Naive thymus-derived CD4-positive, alpha-beta T cell (primary cell): ENCODE data around the gene BNIP2. TPM values are rescaled to one million over a fixed set of nuclear protein-coding genes. Genes with fewer than 3 reads are reported as not detected.
"Not testable (repeated sequence)": the region's sequence is repeated elsewhere in the genome, so short reads cannot be mapped to it uniquely, and the experiment has no call there.

ENCODE experiments used
- ATAC-seq: fragments of 150-1000 bp; cut with Tn5 transposase; 2 replicates; pipeline ENCODE4 v1.10.0; 2021; ENCODE audit warnings: mild to moderate bottlenecking, moderate library complexity
- CTCF ChIA-PET: fragments of 350-600 bp; sonication (Branson Sonifier 250); formaldehyde crosslinking; loops from one replicate; lab custom pipeline; 2021; ENCODE audit warnings: antibody characterized with exemption; lab: Charles Lee
- POLR2A ChIA-PET: fragments of 350-600 bp; sonication (Branson Sonifier 250); formaldehyde crosslinking; loops from one replicate; lab custom pipeline; 2021; ENCODE audit warnings: antibody characterized with exemption, inconsistent platforms; lab: Charles Lee
- DNase-seq, 9 donors: peaks; one replicate each; pipeline versions ENCODE4 v3.0.0 to v3.0.0-alpha.2; 2020 to 2022; ENCODE audit warnings: mixed read lengths in 1 of 9
- H3K27ac ChIP-seq: one replicate; pipeline ENCODE4 v1.7.0; 2013; ENCODE audit warnings: mild to moderate bottlenecking, low read depth, low read length, moderate library complexity
- H3K27me3 ChIP-seq, 2 donors: one replicate each; pipeline ENCODE4 v1.7.0; 2013; ENCODE audit warnings: low read length in 2 of 2, mild to moderate bottlenecking in 2 of 2, moderate library complexity in 2 of 2; ENCODE audit not compliant: control insufficient read depth in 2 of 2, insufficient read depth in 2 of 2
- H3K36me3 ChIP-seq, 3 experiments: 1 replicate in 2 of 3; 2 replicates in 1 of 3; pipeline ENCODE4 v1.7.0; 2013; ENCODE audit warnings: low read length in 3 of 3, mild to moderate bottlenecking in 3 of 3, moderate library complexity in 1 of 3; ENCODE audit not compliant: insufficient read depth in 3 of 3, control insufficient read depth in 2 of 3
- H3K4me1 ChIP-seq, 2 donors: one replicate each; pipeline ENCODE4 v1.7.0; 2013; ENCODE audit warnings: low read length in 2 of 2, mild to moderate bottlenecking in 2 of 2, moderate library complexity in 1 of 2; ENCODE audit not compliant: control insufficient read depth in 2 of 2, insufficient read depth in 2 of 2
- H3K4me3 ChIP-seq: 2 replicates; pipeline ENCODE4 v1.7.0; 2013; ENCODE audit warnings: mild to moderate bottlenecking, low read length
- H3K9me3 ChIP-seq, 3 experiments: 1 replicate in 2 of 3; 2 replicates in 1 of 3; pipeline ENCODE4 v1.7.0; 2013; ENCODE audit warnings: low read length in 3 of 3; ENCODE audit not compliant: control insufficient read depth in 2 of 3
- H3K27ac Mint-ChIP-seq, 9 donors: one replicate each; pipeline ENCODE4 v1.8.0; 2020 to 2022; ENCODE audit warnings: mixed read lengths in 9 of 9, mild to moderate bottlenecking in 8 of 9, moderate library complexity in 5 of 9, inconsistent platforms in 2 of 9
- H3K27me3 Mint-ChIP-seq, 5 donors: one replicate each; pipeline ENCODE4 v1.8.0; 2021 to 2022; ENCODE audit warnings: mixed read lengths in 5 of 5, mild to moderate bottlenecking in 1 of 5
- H3K36me3 Mint-ChIP-seq, 5 donors: one replicate each; pipeline ENCODE4 v1.8.0; 2020 to 2022; ENCODE audit warnings: mixed read lengths in 5 of 5, mild to moderate bottlenecking in 3 of 5, inconsistent platforms in 1 of 5
- H3K4me1 Mint-ChIP-seq, 7 donors: one replicate each; pipeline ENCODE4 v1.8.0; 2020 to 2022; ENCODE audit warnings: mixed read lengths in 7 of 7, mild to moderate bottlenecking in 3 of 7, inconsistent platforms in 1 of 7
- H3K4me3 Mint-ChIP-seq, 10 donors: one replicate each; pipeline ENCODE4 v1.8.0; 2020 to 2022; ENCODE audit warnings: mild to moderate bottlenecking in 10 of 10, mixed read lengths in 10 of 10, moderate library complexity in 6 of 10, inconsistent platforms in 2 of 10
- H3K9me3 Mint-ChIP-seq, 11 donors: one replicate each; pipeline ENCODE4 v1.8.0; 2020 to 2022; ENCODE audit warnings: mixed read lengths in 11 of 11, mild to moderate bottlenecking in 4 of 11, inconsistent platforms in 1 of 11, moderate library complexity in 1 of 11
- intact Hi-C, 2 donors: fragments of 100-400 bp; cut with micrococcal nuclease; formaldehyde crosslinking; loops; one replicate each; pipeline ENCODE4 v1.15.1; 2023
- polyA plus RNA-seq, 2 donors: library from polyadenylated mRNA; unstranded; fragments of 300-500 nt; fragmentation: Illumina TruSeq; gene quantifications; one replicate each; pipeline ENCODE4 v1.2.3, GENCODE V29; 2021
- total RNA-seq, 6 experiments: library from RNA in 5 of 6; stranded (reverse) in 5 of 6; gene quantifications; 1 replicate in 5 of 6; 2 replicates in 1 of 6; pipeline ENCODE4 v1.2.3 and lab custom pipeline; 2021 to 2026

Gene BNIP2
- total and polyA plus RNA-seq, 7 experiments from 2014 or later = 76.1 to 116 (median 91.4) TPM

DNA sequence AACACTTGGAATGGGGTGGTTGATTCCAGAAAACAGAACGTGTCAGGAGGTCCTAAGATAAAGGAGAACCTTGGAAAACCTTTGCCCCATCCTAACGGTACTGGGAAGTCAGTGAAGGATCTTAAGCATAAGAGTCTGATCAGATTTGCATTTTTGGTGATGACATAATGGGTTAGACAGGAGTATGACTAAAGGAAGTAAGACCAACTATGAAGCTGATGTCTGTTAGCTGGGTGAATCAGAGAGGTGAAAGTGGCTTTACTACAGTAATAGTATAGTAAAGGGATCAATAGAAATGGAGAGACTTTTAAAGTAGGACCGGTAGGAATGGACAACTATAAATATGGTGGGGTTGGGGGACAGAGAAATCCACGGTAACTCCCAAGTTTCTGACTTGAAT lies 44.4 kb downstream of the BNIP2 start:
- H3K27ac Mint-ChIP-seq = peak overlapping the region in 4 of 9 donors; percentile 6 to 29 (median 24)
- peaks cover 9 to 39% (median 14%) of the 10 kb centered on the region in 3 experiments for H3K36me3 ChIP-seq
- H3K4me1 ChIP-seq = no peaks in the 10 kb centered on the region
- H3K27ac ChIP-seq = no peak overlapping the region
- H3K9me3 Mint-ChIP-seq = no peaks in the 10 kb centered on the region
- DNase-seq = no peak
- peaks cover 3 to 27% (median 18%) of the 10 kb centered on the region in 5 donors for H3K36me3 Mint-ChIP-seq
- ChIA-PET POLR2A (interaction anchor here (1.1 kb wide), 1 partner anchor 9 kb away, joined by 3 read pairs; no protein-coding TSS in a partner anchor), CTCF (no interaction called here)
- H3K4me3 ChIP-seq = no peak overlapping the region
- H3K4me3 Mint-ChIP-seq = no peak overlapping the region
- H3K4me1 Mint-ChIP-seq = peaks cover 0 to 19% (median 4%) of the 10 kb centered on the region in 7 donors
- no peaks in the 10 kb centered on the region for H3K27me3 ChIP-seq
- no peaks in the 10 kb centered on the region for H3K9me3 ChIP-seq
- no peak for ATAC-seq
- intact Hi-C loops = loop anchor here in 1 of 2 donors (5.0 kb wide), 1 partner anchor 112 kb away; no protein-coding TSS in a partner anchor
- H3K27me3 Mint-ChIP-seq = no peaks in the 10 kb centered on the region

DNA sequence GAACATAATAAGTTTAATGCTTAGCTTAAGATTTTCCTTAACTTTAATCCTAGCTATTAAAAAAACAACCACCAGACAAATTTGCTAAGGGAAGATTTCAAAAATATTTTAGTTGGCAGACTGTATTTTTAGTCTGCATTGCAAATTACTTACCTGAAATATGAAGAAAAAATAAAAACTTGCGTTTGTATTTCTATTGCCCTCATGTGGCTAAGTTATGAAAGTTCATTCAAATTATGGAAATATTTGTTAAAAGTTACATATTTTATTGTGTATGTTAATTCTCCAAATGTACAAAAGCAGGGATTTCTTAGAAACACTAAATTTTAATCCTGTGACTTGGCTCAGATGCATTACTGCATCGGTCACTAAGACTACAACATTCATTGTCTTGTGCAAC lies 46.8 kb downstream of the BNIP2 start:
- no peaks in the 10 kb centered on the region for H3K27me3 ChIP-seq
- ChIA-PET POLR2A (no interaction called here), CTCF (interaction anchor here (0.7 to 1.4 kb wide), 2 partner anchors 109 to 899 kb away, joined by 3 to 4 read pairs; no protein-coding TSS in a partner anchor)
- Mint-ChIP-seq H3K9me3 (no peaks in the 10 kb centered on the region), H3K4me1 (peaks cover 0 to 14% (median 4%) of the 10 kb centered on the region in 7 donors), H3K4me3 (no peak overlapping the region), H3K27me3 (no peaks in the 10 kb centered on the region), H3K27ac (peak overlapping the region in 1 of 9 donors; percentile 28), H3K36me3 (peaks cover 3 to 34% (median 19%) of the 10 kb centered on the region in 5 donors)
- no peak for ATAC-seq
- H3K4me1 ChIP-seq = no peaks in the 10 kb centered on the region
- DNase-seq = no peak
- H3K4me3 ChIP-seq = no peak overlapping the region
- H3K9me3 ChIP-seq = no peaks in the 10 kb centered on the region
- H3K36me3 ChIP-seq = peaks cover 9 to 46% (median 14%) of the 10 kb centered on the region in 3 experiments
- intact Hi-C loops = loop anchor here (2.0 to 5.0 kb wide), 2 partner anchors 110 kb away; no protein-coding TSS in a partner anchor
- H3K27ac ChIP-seq = no peak overlapping the region

DNA sequence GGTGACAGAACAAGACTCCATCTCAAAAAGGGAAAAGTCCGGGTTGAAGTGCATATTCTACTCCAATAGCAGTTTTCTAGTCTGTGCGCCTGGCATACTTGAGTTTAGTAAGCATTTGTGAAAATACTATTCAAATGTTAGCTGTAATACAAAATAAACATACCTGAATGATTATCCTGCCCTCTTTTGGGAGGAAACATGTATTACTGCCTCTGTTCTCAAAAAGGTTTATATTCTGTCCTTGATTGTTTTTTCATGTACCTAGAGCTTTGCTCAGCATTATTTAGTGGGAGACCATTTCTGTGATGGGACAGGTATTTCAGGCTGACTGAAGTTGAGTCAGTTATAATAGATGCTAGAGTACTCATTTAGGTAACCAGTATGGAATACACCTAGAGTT lies 51.6 kb downstream of the BNIP2 start:
- H3K4me3 Mint-ChIP-seq, H3K9me3 ChIP-seq, intact Hi-C loops, POLR2A ChIA-PET, H3K4me1 ChIP-seq, DNase-seq, H3K27me3 Mint-ChIP-seq, H3K9me3 Mint-ChIP-seq, H3K4me3 ChIP-seq, H3K27me3 ChIP-seq, H3K27ac ChIP-seq, ATAC-seq: not testable (repeated sequence)
- CTCF ChIA-PET = interaction anchor here (0.8 kb wide), 1 partner anchor 10 kb away, joined by 4 read pairs; no protein-coding TSS in a partner anchor
- peak overlapping the region in 3 of 9 donors; percentile 3 to 66 (median 8) for H3K27ac Mint-ChIP-seq
- H3K36me3 Mint-ChIP-seq = peaks cover 0 to 34% (median 12%) of the 10 kb centered on the region in 5 donors
- H3K36me3 ChIP-seq = peaks cover 0 to 28% (median 6%) of the 10 kb centered on the region in 3 experiments
- H3K4me1 Mint-ChIP-seq = peaks cover 0 to 14% (median 0%) of the 10 kb centered on the region in 7 donors

DNA sequence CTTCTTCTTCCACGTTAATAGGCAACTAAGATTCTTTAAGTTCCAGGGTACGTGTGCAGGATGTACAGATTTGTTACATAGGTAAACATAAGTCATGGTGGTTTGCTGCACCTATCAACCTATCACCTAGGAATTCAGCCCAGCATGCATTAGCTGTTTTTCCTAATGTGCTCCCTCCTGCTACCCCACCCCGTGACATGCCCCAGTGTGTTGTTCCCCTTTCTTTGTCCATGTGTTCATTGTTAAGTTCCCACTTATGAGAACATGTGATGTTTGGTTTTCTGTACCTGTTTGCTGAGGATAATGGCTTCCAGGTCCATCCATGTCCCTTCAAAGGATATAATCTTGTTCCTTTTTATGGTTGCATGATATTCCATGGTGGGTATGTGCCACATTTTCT lies 52.9 kb downstream of the BNIP2 start:
- H3K4me1 Mint-ChIP-seq = peaks cover 0 to 8% (median 0%) of the 10 kb centered on the region in 7 donors
- ChIA-PET POLR2A (interaction anchor here (0.8 kb wide), 1 partner anchor 8 kb away, joined by 3 read pairs; no protein-coding TSS in a partner anchor), CTCF (no interaction called here)
- Histone ChIP-seq H3K27ac (no peak overlapping the region), H3K36me3 (peaks cover 0 to 24% (median 0%) of the 10 kb centered on the region in 3 experiments), H3K9me3 (no peaks in the 10 kb centered on the region), H3K4me3 (no peak overlapping the region), H3K4me1 (no peaks in the 10 kb centered on the region), H3K27me3 (no peaks in the 10 kb centered on the region)
- intact Hi-C loops = no loop called here
- DNase-seq = no peak
- peaks cover 0 to 34% (median 10%) of the 10 kb centered on the region in 5 donors for H3K36me3 Mint-ChIP-seq
- H3K9me3 Mint-ChIP-seq = peaks cover 0 to 3% (median 0%) of the 10 kb centered on the region in 11 donors
- H3K27me3 Mint-ChIP-seq = peaks cover 0 to 10% (median 7%) of the 10 kb centered on the region in 5 donors
- H3K4me3 Mint-ChIP-seq = no peak overlapping the region
- no peak for ATAC-seq
- peak overlapping the region in 2 of 9 donors; percentile 12 to 54 for H3K27ac Mint-ChIP-seq

DNA sequence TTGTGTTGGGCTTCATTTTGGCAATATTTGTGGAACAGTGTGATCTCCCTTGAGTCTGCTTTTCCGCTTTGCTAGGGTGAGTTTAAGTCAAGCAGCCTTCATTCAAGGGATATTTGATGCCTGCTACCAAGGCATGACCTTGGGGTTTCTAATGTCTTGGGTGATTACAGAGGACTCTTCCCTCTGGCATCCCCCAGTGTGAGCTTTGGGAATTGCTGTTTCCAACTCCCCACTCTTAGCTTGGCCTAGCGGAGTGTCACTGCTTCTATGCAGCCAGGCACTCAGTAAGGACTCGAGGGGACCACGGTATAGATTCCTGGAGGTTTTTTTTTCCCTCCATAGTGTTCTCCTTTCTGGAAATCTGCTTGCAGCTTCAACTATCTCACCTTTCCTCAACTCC lies 56.4 kb downstream of the BNIP2 start:
- peaks cover 0 to 10% (median 7%) of the 10 kb centered on the region in 5 donors for H3K27me3 Mint-ChIP-seq
- Histone ChIP-seq H3K4me3 (no peak overlapping the region), H3K27ac (no peak overlapping the region), H3K9me3 (no peaks in the 10 kb centered on the region), H3K27me3 (no peaks in the 10 kb centered on the region), H3K4me1 (no peaks in the 10 kb centered on the region), H3K36me3 (peaks cover 0 to 5% (median 0%) of the 10 kb centered on the region in 3 experiments)
- intact Hi-C loops = no loop called here
- H3K9me3 Mint-ChIP-seq = peaks cover 0 to 3% (median 0%) of the 10 kb centered on the region in 11 donors
- DNase-seq = no peak
- CTCF ChIA-PET = no interaction called here
- no peak overlapping the region for H3K4me3 Mint-ChIP-seq
- POLR2A ChIA-PET = no interaction called here
- ATAC-seq = no peak
- H3K36me3 Mint-ChIP-seq = peaks cover 0 to 14% (median 6%) of the 10 kb centered on the region in 5 donors
- H3K27ac Mint-ChIP-seq = no peak overlapping the region
- H3K4me1 Mint-ChIP-seq = no peaks in the 10 kb centered on the region

DNA sequence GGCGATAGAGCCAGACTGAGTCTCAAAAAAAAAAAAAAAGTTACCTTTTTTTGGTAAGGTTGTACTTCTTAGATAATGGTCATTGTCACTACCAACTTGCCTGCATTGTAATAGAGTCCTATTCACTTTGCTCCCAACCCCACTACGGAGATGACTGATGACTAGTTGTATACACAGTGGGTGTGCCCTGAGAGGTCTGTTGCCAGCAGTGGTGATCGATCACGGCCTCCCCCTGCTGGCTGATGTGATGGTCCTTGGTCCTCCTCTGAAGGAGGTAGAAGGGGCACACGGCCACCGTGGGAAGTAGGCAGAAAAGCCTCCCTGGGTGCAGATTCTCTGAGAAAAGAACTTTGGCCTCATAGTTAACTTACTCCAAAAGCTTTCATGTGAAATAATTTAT lies 66.8 kb downstream of the BNIP2 start:
- no peaks in the 10 kb centered on the region for H3K4me1 ChIP-seq
- Mint-ChIP-seq H3K4me1 (no peaks in the 10 kb centered on the region), H3K27ac (no peak overlapping the region), H3K36me3 (no peaks in the 10 kb centered on the region), H3K9me3 (no peaks in the 10 kb centered on the region), H3K27me3 (peaks cover 0 to 25% (median 12%) of the 10 kb centered on the region in 5 donors), H3K4me3 (no peak overlapping the region)
- DNase-seq (peak in 1 of 9 donors; percentile 48), ATAC-seq (no peak)
- H3K27me3 ChIP-seq = peaks cover 0 to 3% of the 10 kb centered on the region in 2 donors
- intact Hi-C loops = loop anchor here (1.0 to 5.0 kb wide), 2 partner anchors 90 to 1395 kb away; no protein-coding TSS in a partner anchor
- no peaks in the 10 kb centered on the region for H3K9me3 ChIP-seq
- CTCF ChIA-PET = no interaction called here
- no peak overlapping the region for H3K4me3 ChIP-seq
- H3K36me3 ChIP-seq = no peaks in the 10 kb centered on the region
- H3K27ac ChIP-seq = no peak overlapping the region
- POLR2A ChIA-PET = no interaction called here
